Suprapubic skin (tissue), 4 donors: ENCODE data around the gene EDNRB. TPM values are rescaled to one million over a fixed set of nuclear protein-coding genes. Genes with fewer than 3 reads are reported as not detected.
"Not testable (repeated sequence)": the region's sequence is repeated elsewhere in the genome, so short reads cannot be mapped to it uniquely, and the experiment has no call there.

Experiments
- DNase-seq, 2 donors: peaks; one replicate each; pipeline ENCODE4 v3.0.0-alpha.2; 2019; ENCODE audit warnings: low spot score in 2 of 2
- H3K27ac ChIP-seq: fragments of 200-600 bp; sonication (generic); one replicate; pipeline ENCODE4 v1.5.1; 2019
- H3K27me3 ChIP-seq: fragments of 200-600 bp; sonication (generic); one replicate; pipeline ENCODE4 v1.5.1; 2019
- H3K36me3 ChIP-seq: fragments of 200-600 bp; sonication (generic); one replicate; pipeline ENCODE4 v1.5.1; 2019
- H3K4me1 ChIP-seq: fragments of 200-600 bp; sonication (generic); one replicate; pipeline ENCODE4 v1.5.1; 2019
- H3K4me3 ChIP-seq: fragments of 200-600 bp; sonication (generic); one replicate; pipeline ENCODE4 v1.5.1; 2019; ENCODE audit warnings: mild to moderate bottlenecking
- H3K9me3 ChIP-seq: fragments of 200-600 bp; sonication (generic); one replicate; pipeline ENCODE4 v1.5.1; 2019
- EP300 ChIP-seq: sonication (generic); formaldehyde crosslinking; IDR thresholded peaks from one replicate; pipeline ENCODE4 v1.6.1; 2017; ENCODE audit warnings: antibody characterized with exemption
- POLR2A ChIP-seq, 2 donors: fragments of 450-650 bp; IDR thresholded peaks; one replicate each; pipeline ENCODE4 v1.6.1; 2017; ENCODE audit warnings: antibody characterized with exemption in 2 of 2, mild to moderate bottlenecking in 2 of 2, moderate library complexity in 2 of 2
- POLR2AphosphoS5 ChIP-seq, 3 donors: sonication (generic); formaldehyde crosslinking; IDR thresholded peaks; one replicate each; pipeline ENCODE4 v1.6.1; 2017; ENCODE audit warnings: antibody characterized with exemption in 3 of 3
- WGBS: methylation state at CpG from one replicate; pipeline ENCODE4 v1.1.5; 2018; 5-methylcytosine and 5-hydroxymethylcytosine counted together
- total RNA-seq, 4 donors: library from RNA; depleted of rRNA; stranded (reverse); fragments of >200 nt; gene quantifications; one replicate each; pipeline ENCODE4 v1.1.0, GENCODE V29; 2016
- TF ChIP-seq, protein P1 (sequence below), 2 donors: fragments of 200-600 bp in 1 of 2; fragments of 450-650 bp in 1 of 2; sonication (generic) in 1 of 2; IDR thresholded peaks; one replicate each; pipeline ENCODE4 v1.5.1; 2016 to 2019; ENCODE audit warnings: antibody characterized with exemption in 2 of 2, mild to moderate bottlenecking in 1 of 2, moderate library complexity in 1 of 2

EDNRB gene
- total RNA-seq, 4 donors from 2014 or later: 22.9 to 35.2 (median 26.8) TPM

DNA sequence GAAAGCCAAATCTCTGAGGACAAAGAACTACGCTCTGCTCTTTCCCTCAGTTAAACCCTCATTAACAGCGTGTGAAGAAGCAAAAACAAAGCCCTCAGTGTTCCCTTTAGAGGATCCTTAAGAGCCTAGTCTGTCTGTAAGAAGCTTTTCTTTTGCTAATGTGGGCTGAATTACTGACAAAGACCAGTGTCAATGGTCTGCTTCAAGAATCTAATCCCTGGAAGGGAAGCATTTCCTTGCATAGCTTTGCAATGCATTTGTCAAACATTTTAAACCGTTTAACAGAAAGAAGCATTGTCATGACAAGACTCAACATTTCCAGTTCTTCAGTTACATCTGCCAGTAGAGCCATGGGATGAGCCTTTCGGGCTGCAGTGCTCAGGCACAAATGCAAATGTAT, 64.9 kb downstream of the EDNRB start:
- no peak for DNase-seq
- no peaks in the 10 kb centered on the region for H3K27me3 ChIP-seq
- 40% methylated on average over 4 of the region's 4 CpGs for WGBS
- H3K4me3 ChIP-seq: no peak overlapping the region
- H3K36me3 ChIP-seq: no peaks in the 10 kb centered on the region
- no peaks in the 10 kb centered on the region for H3K9me3 ChIP-seq
- TF ChIP-seq EP300 (no peak), POLR2AphosphoS5 (IDR thresholded peaks at IDR 0.05) (no peak), POLR2A (IDR thresholded peaks at IDR 0.05) (no peak)
- TF ChIP-seq, protein P1, sequence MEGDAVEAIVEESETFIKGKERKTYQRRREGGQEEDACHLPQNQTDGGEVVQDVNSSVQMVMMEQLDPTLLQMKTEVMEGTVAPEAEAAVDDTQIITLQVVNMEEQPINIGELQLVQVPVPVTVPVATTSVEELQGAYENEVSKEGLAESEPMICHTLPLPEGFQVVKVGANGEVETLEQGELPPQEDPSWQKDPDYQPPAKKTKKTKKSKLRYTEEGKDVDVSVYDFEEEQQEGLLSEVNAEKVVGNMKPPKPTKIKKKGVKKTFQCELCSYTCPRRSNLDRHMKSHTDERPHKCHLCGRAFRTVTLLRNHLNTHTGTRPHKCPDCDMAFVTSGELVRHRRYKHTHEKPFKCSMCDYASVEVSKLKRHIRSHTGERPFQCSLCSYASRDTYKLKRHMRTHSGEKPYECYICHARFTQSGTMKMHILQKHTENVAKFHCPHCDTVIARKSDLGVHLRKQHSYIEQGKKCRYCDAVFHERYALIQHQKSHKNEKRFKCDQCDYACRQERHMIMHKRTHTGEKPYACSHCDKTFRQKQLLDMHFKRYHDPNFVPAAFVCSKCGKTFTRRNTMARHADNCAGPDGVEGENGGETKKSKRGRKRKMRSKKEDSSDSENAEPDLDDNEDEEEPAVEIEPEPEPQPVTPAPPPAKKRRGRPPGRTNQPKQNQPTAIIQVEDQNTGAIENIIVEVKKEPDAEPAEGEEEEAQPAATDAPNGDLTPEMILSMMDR (IDR thresholded peaks at IDR 0.05): no peak
- no peaks in the 10 kb centered on the region for H3K4me1 ChIP-seq
- no peak overlapping the region for H3K27ac ChIP-seq

DNA sequence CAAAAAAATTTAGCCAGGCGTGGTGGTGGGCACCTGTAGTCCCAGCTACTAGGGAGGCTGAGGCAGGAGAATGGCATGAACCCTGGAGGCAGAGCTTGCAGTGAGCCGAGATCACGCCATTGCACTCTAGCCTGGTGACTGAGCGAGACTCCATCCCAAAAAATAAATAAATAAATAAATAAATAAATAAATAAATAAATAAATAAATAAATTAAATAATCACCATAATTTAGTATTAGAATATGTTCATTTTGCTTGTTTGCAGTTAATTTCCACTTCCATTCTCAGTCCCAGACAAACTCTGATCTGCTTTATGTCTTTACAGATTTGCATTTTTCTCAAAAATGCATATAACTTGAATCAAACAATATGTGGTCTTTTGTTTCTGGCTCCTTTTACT, 70.6 kb downstream of the EDNRB start:
- not testable (repeated sequence) for H3K27me3 ChIP-seq, H3K27ac ChIP-seq, H3K36me3 ChIP-seq, H3K9me3 ChIP-seq, H3K4me1 ChIP-seq, H3K4me3 ChIP-seq, DNase-seq
- WGBS: 95% methylated on average over 4 of the region's 4 CpGs

DNA sequence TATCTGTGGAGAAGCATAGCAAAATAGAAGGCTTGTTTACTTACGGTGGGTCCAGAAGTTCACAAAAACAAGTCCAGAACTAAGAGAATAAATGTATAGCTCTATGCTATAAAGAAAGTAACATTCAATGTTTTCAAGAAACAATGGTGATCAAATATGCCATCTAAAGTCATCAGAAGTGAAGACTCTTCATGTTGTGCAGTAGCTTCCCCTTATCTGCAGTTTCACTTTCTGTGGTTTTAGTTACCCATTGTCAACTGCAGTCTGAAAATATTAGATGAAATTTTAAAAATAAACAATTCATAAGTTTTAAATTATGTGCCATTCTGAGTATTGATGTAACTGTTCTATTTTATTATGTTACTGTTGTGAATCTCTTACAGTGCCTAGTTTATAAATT, 72.5 kb downstream of the EDNRB start:
- Histone ChIP-seq H3K9me3 (no peaks in the 10 kb centered on the region), H3K27ac (no peak overlapping the region), H3K36me3 (no peaks in the 10 kb centered on the region), H3K27me3 (no peaks in the 10 kb centered on the region), H3K4me1 (no peaks in the 10 kb centered on the region), H3K4me3 (no peak overlapping the region)
- DNase-seq: no peak
- TF ChIP-seq, protein P1 (IDR thresholded peaks at IDR 0.05): no peak
- TF ChIP-seq EP300 (no peak), POLR2AphosphoS5 (IDR thresholded peaks at IDR 0.05) (no peak), POLR2A (IDR thresholded peaks at IDR 0.05) (no peak)
- WGBS: 80% methylated on average over 1 of the region's 1 CpG

Other genes with a start within 250 kb of the EDNRB start
- 10 to 100 TPM in 1 of 4 donors, 1 to 10 TPM in 3; 4.8 to 10.4 (median 6.0) TPM for gene SLAIN1, start 221.1 kb downstream of the EDNRB start, total RNA-seq